Caco-2 (cell line): ENCODE measurements around the gene YBEY. TPM values are rescaled to one million over a fixed set of nuclear protein-coding genes. Genes with fewer than 3 reads are reported as not detected.

ENCODE experiments used
- BruUV-seq: library from RNA; stranded (reverse); fragments of 400-500 nt; replicated peaks from 2 replicates; lab custom pipeline; 2021; lab: Mats Ljungman, UMichigan
- CTCF ChIA-PET: fragments of 300-600 bp; sonication (Branson Sonifier 250); formaldehyde crosslinking; loops from one replicate; lab custom pipeline; 2022; ENCODE audit warnings: antibody characterized with exemption; lab: Charles Lee
- POLR2A ChIA-PET: fragments of 300-600 bp; sonication (Branson Sonifier 250); formaldehyde crosslinking; loops from one replicate; lab custom pipeline; 2022; ENCODE audit warnings: antibody characterized with exemption; lab: Charles Lee
- DNase-seq, 2 experiments: peaks; one replicate each; pipeline versions ENCODE4 v3.0.0 to v3.0.0-alpha.2; 2020 to 2022
- H3K27me3 ChIP-seq: replicated peaks from 2 replicates; pipeline ENCODE4 v1.6.0; 2011; ENCODE audit warnings: low read length; ENCODE audit not compliant: control insufficient read depth, insufficient read depth
- H3K36me3 ChIP-seq: 2 replicates; pipeline ENCODE4 v1.5.1; 2011; ENCODE audit warnings: low read length; ENCODE audit not compliant: control insufficient read depth, insufficient read depth
- H3K4me1 ChIP-seq: fragments of 250-450 bp; sonication (Bioruptor Pico); 2 replicates; pipeline ENCODE4 v1.5.1; 2020; ENCODE audit warnings: mild to moderate bottlenecking
- H3K4me3 ChIP-seq: 2 replicates; pipeline ENCODE4 v1.5.1; 2011; ENCODE audit warnings: low read depth, mild to moderate bottlenecking, control low read depth, low read length
- H3K9me3 ChIP-seq: fragments of 250-450 bp; sonication (Bioruptor Pico); 2 replicates; pipeline ENCODE4 v1.5.1; 2020; ENCODE audit warnings: mild to moderate bottlenecking, moderate library complexity
- H3K27ac Mint-ChIP-seq: one replicate; pipeline ENCODE4 v1.8.0; 2022; ENCODE audit warnings: mixed read lengths; ENCODE audit not compliant: unreplicated experiment
- H3K27me3 Mint-ChIP-seq: one replicate; pipeline ENCODE4 v1.8.0; 2022; ENCODE audit warnings: mixed read lengths; ENCODE audit not compliant: insufficient read depth, unreplicated experiment
- H3K36me3 Mint-ChIP-seq: one replicate; pipeline ENCODE4 v1.8.0; 2022; ENCODE audit warnings: mild to moderate bottlenecking, mixed read lengths; ENCODE audit not compliant: insufficient read depth, unreplicated experiment
- H3K4me1 Mint-ChIP-seq: one replicate; pipeline ENCODE4 v1.8.0; 2022; ENCODE audit warnings: low read depth, mixed read lengths; ENCODE audit not compliant: unreplicated experiment
- H3K4me3 Mint-ChIP-seq: one replicate; pipeline ENCODE4 v1.8.0; 2022; ENCODE audit warnings: mild to moderate bottlenecking, moderate library complexity, mixed read lengths; ENCODE audit not compliant: unreplicated experiment
- H3K9me3 Mint-ChIP-seq: one replicate; pipeline ENCODE4 v1.8.0; 2022; ENCODE audit warnings: mixed read lengths; ENCODE audit not compliant: unreplicated experiment
- CTCF ChIP-seq, 2 experiments: fragments of 200-600 bp in 1 of 2; IDR thresholded peaks; 1 replicate in 1 of 2; 2 replicates in 1 of 2; pipeline versions ENCODE4 v1.5.1 to v1.8.0; 2011 to 2022; ENCODE audit warnings: antibody characterized with exemption in 1 of 2, control low read depth in 1 of 2, inconsistent platforms in 1 of 2, low read depth in 1 of 2, low read length in 1 of 2, mild to moderate bottlenecking in 1 of 2, moderate library complexity in 1 of 2; ENCODE audit not compliant: insufficient read depth in 1 of 2, severe bottlenecking in 1 of 2, unreplicated experiment in 1 of 2
- intact Hi-C: fragments of 100-400 bp; cut with micrococcal nuclease; formaldehyde crosslinking; loops from one replicate; pipeline ENCODE4 v1.10.0; 2022; ENCODE audit not compliant: unreplicated experiment
- total RNA-seq: library from RNA; stranded (reverse); gene quantifications from 2 replicates; pipeline ENCODE4 v1.2.3, GENCODE V29; 2022

Gene YBEY
- total RNA-seq, 1 experiment from 2014 or later, result 10.6 TPM

GRCh38 chr21:46316708-46317324 lies 30.7 kb downstream of the YBEY start:
- ChIA-PET POLR2A (no interaction called here), CTCF (no interaction called here)
- no peaks in the 10 kb centered on the region for H3K27me3 Mint-ChIP-seq
- no TSS peak for BruUV-seq
- DNase-seq, result no peak
- intact Hi-C loops, result no loop called here
- H3K36me3 ChIP-seq, result no peaks in the 10 kb centered on the region
- H3K9me3 ChIP-seq, result no peaks in the 10 kb centered on the region
- H3K4me3 Mint-ChIP-seq, result no peak overlapping the region
- H3K4me1 ChIP-seq, result no peaks in the 10 kb centered on the region; the same call in 1 of the 2 replicates
- H3K27me3 ChIP-seq, result no peaks in the 10 kb centered on the region
- H3K27ac Mint-ChIP-seq, result no peak overlapping the region
- H3K4me3 ChIP-seq, result no peak overlapping the region
- H3K36me3 Mint-ChIP-seq, result peaks cover 11% of the 10 kb centered on the region
- H3K9me3 Mint-ChIP-seq, result no peaks in the 10 kb centered on the region
- H3K4me1 Mint-ChIP-seq, result no peaks in the 10 kb centered on the region
- TF ChIP-seq CTCF (IDR thresholded peaks at IDR 0.05; ENCODE audit: insufficient read depth in 1 of 2, low read depth in 1 of 2, low read length in 1 of 2, severe bottlenecking in 1 of 2, unreplicated experiment in 1 of 2), result no peak

DNA sequence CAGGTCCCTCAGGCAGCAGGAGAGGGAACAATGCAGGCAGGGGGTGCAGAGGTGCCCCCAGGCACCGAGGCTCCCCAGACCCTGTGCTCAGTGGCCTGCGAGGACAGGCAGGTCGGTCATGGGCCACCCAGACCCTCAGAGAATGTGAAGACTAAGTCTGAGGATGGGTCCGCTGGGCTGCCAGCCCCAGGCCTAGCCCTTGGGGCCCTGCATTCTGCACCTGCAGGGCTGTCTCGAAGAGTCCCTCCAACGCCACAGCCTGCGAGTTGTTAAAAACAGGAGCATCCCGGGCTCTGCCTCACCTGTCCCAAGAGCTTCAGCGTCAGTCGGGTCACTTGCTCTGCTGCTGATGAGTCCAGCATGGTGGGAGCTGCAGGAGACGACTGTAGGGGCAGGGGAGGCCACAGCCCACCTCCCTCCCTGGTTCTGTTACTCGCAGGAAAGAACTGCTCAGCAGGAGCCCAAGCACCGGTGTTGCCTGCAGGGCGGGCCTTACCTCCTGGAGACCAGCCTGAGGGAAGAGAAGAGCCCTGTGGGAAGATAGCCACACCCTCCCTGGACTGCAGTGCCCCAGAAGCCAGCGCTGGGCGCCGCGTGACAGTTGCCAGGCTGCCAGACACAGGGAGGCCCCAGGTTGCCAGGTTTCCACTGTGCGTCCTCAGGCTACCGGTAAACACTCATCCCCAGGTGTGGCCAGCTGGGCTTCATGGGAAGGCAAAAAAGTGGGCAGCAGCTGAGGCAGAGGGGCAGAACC lies 31.7 kb downstream of the YBEY start:
- no peaks in the 10 kb centered on the region for H3K27me3 Mint-ChIP-seq
- peaks cover 9% of the 10 kb centered on the region for H3K36me3 Mint-ChIP-seq
- no peak overlapping the region for H3K27ac Mint-ChIP-seq
- POLR2A ChIA-PET, result no interaction called here
- CTCF ChIA-PET, result no interaction called here
- no peaks in the 10 kb centered on the region for H3K36me3 ChIP-seq
- H3K4me3 ChIP-seq, result no peak overlapping the region
- H3K4me3 Mint-ChIP-seq, result no peak overlapping the region
- H3K4me1 ChIP-seq, result no peaks in the 10 kb centered on the region; the same call in 1 of the 2 replicates
- no peak for DNase-seq
- H3K9me3 Mint-ChIP-seq, result no peaks in the 10 kb centered on the region
- no peaks in the 10 kb centered on the region for H3K4me1 Mint-ChIP-seq
- intact Hi-C loops, result no loop called here
- BruUV-seq, result no TSS peak
- no peaks in the 10 kb centered on the region for H3K27me3 ChIP-seq
- no peaks in the 10 kb centered on the region for H3K9me3 ChIP-seq
- no peak for TF ChIP-seq CTCF (IDR thresholded peaks at IDR 0.05; ENCODE audit: insufficient read depth in 1 of 2, low read depth in 1 of 2, low read length in 1 of 2, severe bottlenecking in 1 of 2, unreplicated experiment in 1 of 2)

DNA sequence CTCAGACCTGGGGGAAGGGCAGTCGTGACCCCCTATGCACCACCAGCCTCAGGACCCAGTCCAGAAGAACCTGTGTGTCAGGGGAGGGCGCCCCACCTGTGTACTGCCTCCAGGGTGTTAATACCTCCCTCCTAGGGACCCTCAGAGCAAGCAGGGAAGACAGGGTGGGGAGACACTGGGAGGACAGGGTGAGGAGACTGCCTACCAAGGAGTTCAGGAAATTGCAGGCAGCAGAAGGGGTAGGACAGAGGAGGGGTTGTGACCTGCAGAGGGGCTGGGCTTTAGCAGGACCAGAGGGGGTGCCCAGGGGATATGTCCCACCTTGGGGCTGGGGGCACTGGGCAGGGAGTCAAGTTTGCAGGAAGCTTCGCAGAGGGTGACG lies 32.3 kb downstream of the YBEY start:
- intact Hi-C loops, result no loop called here
- ChIA-PET CTCF (no interaction called here), POLR2A (no interaction called here)
- Mint-ChIP-seq H3K9me3 (no peaks in the 10 kb centered on the region), H3K36me3 (peaks cover 12% of the 10 kb centered on the region), H3K4me1 (no peaks in the 10 kb centered on the region), H3K27ac (no peak overlapping the region), H3K4me3 (no peak overlapping the region), H3K27me3 (no peaks in the 10 kb centered on the region)
- H3K9me3 ChIP-seq, result no peaks in the 10 kb centered on the region
- no peaks in the 10 kb centered on the region for H3K27me3 ChIP-seq
- no peaks in the 10 kb centered on the region for H3K36me3 ChIP-seq
- no peak for DNase-seq
- BruUV-seq, result no TSS peak
- no peak overlapping the region for H3K4me3 ChIP-seq
- TF ChIP-seq CTCF (IDR thresholded peaks at IDR 0.05; ENCODE audit: insufficient read depth in 1 of 2, low read depth in 1 of 2, low read length in 1 of 2, severe bottlenecking in 1 of 2, unreplicated experiment in 1 of 2), result no peak
- H3K4me1 ChIP-seq, result no peaks in the 10 kb centered on the region; the same call in 1 of the 2 replicates
